ENCODE data around the gene HOXD9. TPM values are rescaled to one million over a fixed set of nuclear protein-coding genes. Genes with fewer than 3 reads are reported as not detected.

The HOXD9 gene
- total and polyA plus RNA-seq, 2 of the 8 experiments (the other 6 are each of a cell fraction or from before 2014, with no cell fraction given) = not detected

GRCh38 chr2:176118601-176119339 is 3.7 kb upstream of the HOXD9 start:
- Histone ChIP-seq H3K36me3 (ENCODE audit: control insufficient read depth in 2 of 4, insufficient read depth in 4 of 4, low read length in 3 of 4) (peaks cover 0 to 28% (median 0%) of the 10 kb centered on the region in 4 experiments; a peak in 1 of 8 replicates), H3K79me1 (ENCODE audit: low read depth, low read length) (no peaks in the 10 kb centered on the region), H3K23ac (ENCODE audit: insufficient read length) (no peak overlapping the region), H3K4ac (replicated peaks; ENCODE audit: insufficient read length, low read depth, low read length) (no peak overlapping the region), H3K4me2 (ENCODE audit: insufficient read depth in 1 of 2, low read depth in 2 of 2, low read length in 2 of 2) (no peak overlapping the region; a peak in 1 of 4 replicates), H2AFZ (ENCODE audit: low read length) (no peak overlapping the region), H3K4me3 (ENCODE audit: extremely low read depth in 1 of 4, insufficient read depth in 2 of 4, low read depth in 3 of 4, low read length in 4 of 4) (no peak overlapping the region), H2BK15ac (ENCODE audit: low read length) (no peak overlapping the region), H3K14ac (ENCODE audit: insufficient read length) (no peak overlapping the region), H2BK5ac (ENCODE audit: low read depth, low read length) (no peak overlapping the region), H3K23me2 (ENCODE audit: low read depth, low read length) (peaks cover 2% of the 10 kb centered on the region; the same call in 1 of the 2 replicates), H4K5ac (ENCODE audit: insufficient read length, low read depth, low read length) (no peak overlapping the region), H3K9ac (replicated peaks in 1 of 4; ENCODE audit: extremely low read depth in 1 of 4, low read depth in 3 of 4, low read length in 3 of 4) (no peak overlapping the region), H3K56ac (replicated peaks; ENCODE audit: insufficient read length, low read depth, low read length) (no peak overlapping the region), H3K27me3 (replicated peaks in 1 of 4; ENCODE audit: control insufficient read depth in 3 of 4, extremely low read depth in 1 of 4, insufficient read depth in 3 of 4, low read length in 3 of 4) (peaks cover 93 to 100% (median 100%) of the 10 kb centered on the region in 4 experiments), H2BK120ac (replicated peaks; ENCODE audit: low read depth, low read length) (no peak overlapping the region), H2BK20ac (ENCODE audit: low read length) (no peak overlapping the region), H3K27ac (ENCODE audit: low read depth, low read length) (no peak overlapping the region), H2AK5ac (ENCODE audit: low read depth, low read length) (no peak overlapping the region), H3K18ac (ENCODE audit: extremely low read depth, low read length) (no peak overlapping the region), H3K9me3 (ENCODE audit: insufficient read depth in 2 of 2, low read depth in 1 of 2, low read length in 1 of 2) (peaks cover 0 to 16% of the 10 kb centered on the region in 2 experiments; a peak in 2 of 4 replicates), H2BK12ac (ENCODE audit: low read depth, low read length) (no peak overlapping the region), H4K8ac (ENCODE audit: extremely low read depth, insufficient read depth, low read length) (no peak overlapping the region), H4K91ac (replicated peaks; ENCODE audit: insufficient read length, low read length) (no peak overlapping the region), H4K20me1 (replicated peaks in 1 of 2; ENCODE audit: control insufficient read depth in 1 of 2, insufficient read depth in 2 of 2, low read length in 2 of 2) (peaks cover 21 to 37% of the 10 kb centered on the region in 2 experiments), H3K79me2 (ENCODE audit: control insufficient read depth in 1 of 2, insufficient read depth in 2 of 2, low read length in 2 of 2) (no peaks in the 10 kb centered on the region), H3K4me1 (replicated peaks in 1 of 4; ENCODE audit: control insufficient read depth in 3 of 4, insufficient read depth in 4 of 4, low read length in 3 of 4) (peaks cover 0 to 13% (median 6%) of the 10 kb centered on the region in 4 experiments; a peak in 4 of 7 replicates)
- 15% methylated on average over 24 of the region's 24 CpGs; no CpG with 5 or more reads in 1 of the 2 experiments for WGBS, 2 experiments (ENCODE audit: extremely low coverage in 1 of 2, insufficient coverage in 1 of 2, insufficient read length in 1 of 2, insufficient replicate concordance in 2 of 2, low coverage in 1 of 2, low lambda C conversion rate in 2 of 2, missing lambda C conversion rate in 1 of 2)
- DNase-seq (ENCODE audit: low read depth in 1 of 2, low spot score in 2 of 2) (peak in 1 of 2 experiments; percentile 69), FAIRE-seq (peak; percentile 87)
- CTCF ChIA-PET (ENCODE audit: partially characterized antibody) = interaction anchor here (0.6 to 5.1 kb wide), 5 partner anchors 8 to 518 kb away, joined by 3 to 19 read pairs (median 5); no protein-coding TSS in a partner anchor
- POLR2A ChIA-PET (ENCODE audit: partially characterized antibody) = no interaction called here
- TF ChIP-seq CTCF (IDR thresholded peaks at IDR 0.05; ENCODE audit: control extremely low read depth in 1 of 3, insufficient read depth in 1 of 3, low read depth in 1 of 3, low read length in 3 of 3) = peak; percentile 56 to 67 (median 64)
- no peak for TF ChIP-seq CTBP2 (IDR thresholded peaks at IDR 0.05; ENCODE audit: borderline replicate concordance, insufficient read depth, insufficient read length, low read length)
- TF ChIP-seq SRF (IDR thresholded peaks at IDR 0.05; ENCODE audit: low read depth, low read length) = no peak
- no peak for TF ChIP-seq MAX (IDR thresholded peaks at IDR 0.05)
- TF ChIP-seq BRCA1 (IDR thresholded peaks at IDR 0.05; ENCODE audit: low read depth, low read length) = no peak
- TF ChIP-seq PHF8 (conservative IDR thresholded peaks at IDR 0.05; ENCODE audit: low read depth, low read length) = no peak
- TF ChIP-seq TAF1 (IDR thresholded peaks at IDR 0.05; ENCODE audit: low read depth, low read length) = no peak
- TF ChIP-seq SP2 (IDR thresholded peaks at IDR 0.05; ENCODE audit: low read length) = no peak
- no peak for TF ChIP-seq CHD2 (IDR thresholded peaks at IDR 0.05; ENCODE audit: low read length)
